Thoracic aorta (tissue), 2 donors: Measurements from ENCODE around the gene BCAS3. TPM values are rescaled to one million over a fixed set of nuclear protein-coding genes. Genes with fewer than 3 reads are reported as not detected.

Experiments used
- ATAC-seq: fragments of 150-250 bp; one replicate; pipeline ENCODE4 v1.8.0; 2017; ENCODE audit warnings: low read depth; ENCODE audit not compliant: insufficient number of reproducible peaks, low FRiP score
- DNase-seq: peaks from one replicate; pipeline ENCODE4 v3.0.0-alpha.2; 2020; ENCODE audit warnings: low spot score
- H3K27ac ChIP-seq, 2 donors: fragments of 200-600 bp; sonication (generic); 1 replicate in 1 of 2; 2 replicates in 1 of 2; pipeline ENCODE4 v1.5.1; 2016; ENCODE audit warnings: mild to moderate bottlenecking in 2 of 2, moderate library complexity in 2 of 2
- H3K27me3 ChIP-seq: fragments of 200-600 bp; sonication (generic); replicated peaks from 2 replicates; pipeline ENCODE4 v1.6.0; 2016; ENCODE audit warnings: mild to moderate bottlenecking; ENCODE audit not compliant: insufficient read depth
- H3K36me3 ChIP-seq: fragments of 200-600 bp; sonication (generic); one replicate; pipeline ENCODE4 v1.5.1; 2016
- H3K4me1 ChIP-seq, 2 donors: fragments of 200-600 bp; sonication (generic); 1 replicate in 1 of 2; 2 replicates in 1 of 2; pipeline versions ENCODE4 v1.5.1 to v1.6.0; 2016; ENCODE audit warnings: low read depth in 2 of 2, mild to moderate bottlenecking in 1 of 2; ENCODE audit not compliant: control insufficient read depth in 1 of 2
- H3K4me3 ChIP-seq: fragments of 200-600 bp; sonication (generic); 2 replicates; pipeline ENCODE4 v1.5.1; 2016; ENCODE audit warnings: mild to moderate bottlenecking
- H3K9me3 ChIP-seq: fragments of 200-600 bp; sonication (generic); 2 replicates; pipeline ENCODE4 v1.5.1; 2016
- CTCF ChIP-seq: fragments of 200-600 bp; sonication (generic); IDR thresholded peaks from one replicate; pipeline ENCODE4 v1.5.1; 2019; ENCODE audit warnings: antibody characterized with exemption
- total RNA-seq, 2 donors: library from RNA; depleted of rRNA; stranded (reverse); fragments of >200 nt; gene quantifications; one replicate each; pipeline versions ENCODE4 v1.1.0 to v1.2.3, GENCODE V29; 2016

BCAS3 gene
- total RNA-seq, 2 donors from 2014 or later: 35.1 to 69.3 TPM

GRCh38 chr17:61419496-61420046 lies 741.9 kb downstream of the BCAS3 start:
- H3K27me3 ChIP-seq: peaks cover 13% of the 10 kb centered on the region
- no peaks in the 10 kb centered on the region for H3K9me3 ChIP-seq
- TF ChIP-seq CTCF: no peak
- H3K4me3 ChIP-seq: no peak overlapping the region
- peaks cover 0 to 25% of the 10 kb centered on the region in 2 donors for H3K4me1 ChIP-seq
- ATAC-seq: no peak
- no peak for DNase-seq
- H3K27ac ChIP-seq: no peak overlapping the region
- no peaks in the 10 kb centered on the region for H3K36me3 ChIP-seq

- ATAC-seq (no peak), DNase-seq (no peak)
- no peaks in the 10 kb centered on the region for H3K9me3 ChIP-seq
- no peak overlapping the region for H3K4me3 ChIP-seq
- H3K27ac ChIP-seq: no peak overlapping the region
- H3K36me3 ChIP-seq: no peaks in the 10 kb centered on the region
- H3K4me1 ChIP-seq: peaks cover 0 to 21% of the 10 kb centered on the region in 2 donors
- peaks cover 13% of the 10 kb centered on the region for H3K27me3 ChIP-seq
- TF ChIP-seq CTCF: no peak
Observed at GRCh38 chr17:61420052-61420451, 742.4 kb downstream of the BCAS3 start.

- Histone ChIP-seq H3K4me3 (no peak overlapping the region), H3K36me3 (no peaks in the 10 kb centered on the region), H3K27ac (no peak overlapping the region), H3K9me3 (no peaks in the 10 kb centered on the region), H3K4me1 (peaks cover 0 to 13% of the 10 kb centered on the region in 2 donors), H3K27me3 (peaks cover 13% of the 10 kb centered on the region)
- DNase-seq (no peak), ATAC-seq (no peak)
- TF ChIP-seq CTCF: no peak
Observed at GRCh38 chr17:61420745-61421398, 743.2 kb downstream of the BCAS3 start.

GRCh38 chr17:61421460-61421859 lies 743.8 kb downstream of the BCAS3 start:
- no peak overlapping the region for H3K27ac ChIP-seq
- ATAC-seq (no peak), DNase-seq (no peak)
- no peaks in the 10 kb centered on the region for H3K9me3 ChIP-seq
- H3K4me1 ChIP-seq: peaks cover 0 to 7% of the 10 kb centered on the region in 2 donors
- H3K36me3 ChIP-seq: no peaks in the 10 kb centered on the region
- H3K4me3 ChIP-seq: no peak overlapping the region
- peaks cover 13% of the 10 kb centered on the region for H3K27me3 ChIP-seq
- TF ChIP-seq CTCF: no peak

- no peak for TF ChIP-seq CTCF
- DNase-seq (no peak), ATAC-seq (no peak)
- Histone ChIP-seq H3K4me1 (no peaks in the 10 kb centered on the region), H3K36me3 (no peaks in the 10 kb centered on the region), H3K4me3 (no peak overlapping the region), H3K9me3 (no peaks in the 10 kb centered on the region), H3K27me3 (peaks cover 13% of the 10 kb centered on the region), H3K27ac (no peak overlapping the region)
Observed at GRCh38 chr17:61422116-61422799, 744.6 kb downstream of the BCAS3 start.
